Gastroesophageal sphincter (tissue), 4 donors: Measurements from ENCODE around the gene CACNA2D3. TPM values are rescaled to one million over a fixed set of nuclear protein-coding genes. Genes with fewer than 3 reads are reported as not detected.

Experiments used
- ATAC-seq: fragments of 150-250 bp; one replicate; pipeline ENCODE4 v1.9.1; 2016; ENCODE audit warnings: mild to moderate bottlenecking, moderate library complexity
- H3K27ac ChIP-seq, 4 donors: fragments of 200-600 bp; sonication (generic) in 3 of 4; 1 replicate in 3 of 4; 2 replicates in 1 of 4; pipeline ENCODE4 v1.5.1; 2016 to 2019
- H3K27me3 ChIP-seq: fragments of 200-600 bp; sonication (generic); one replicate; pipeline ENCODE4 v1.5.1; 2019
- H3K36me3 ChIP-seq, 2 donors: fragments of 200-600 bp; sonication (generic); one replicate each; pipeline ENCODE4 v1.5.1; 2019; ENCODE audit warnings: control low read depth in 1 of 2
- H3K4me1 ChIP-seq, 3 donors: fragments of 200-600 bp; sonication (generic); 1 replicate in 2 of 3; 2 replicates in 1 of 3; pipeline ENCODE4 v1.5.1; 2016 to 2019; ENCODE audit warnings: control low read depth in 2 of 3
- H3K4me3 ChIP-seq, 2 donors: fragments of 200-600 bp; sonication (generic); one replicate each; pipeline ENCODE4 v1.5.1; 2019; ENCODE audit warnings: mild to moderate bottlenecking in 1 of 2, moderate library complexity in 1 of 2
- H3K9me3 ChIP-seq, 3 donors: fragments of 200-600 bp; sonication (generic); one replicate each; pipeline ENCODE4 v1.5.1; 2017 to 2019; ENCODE audit warnings: control low read depth in 2 of 3
- CTCF ChIP-seq, 4 experiments: fragments of 200-600 bp in 2 of 4; fragments of 450-650 bp in 2 of 4; sonication (generic) in 1 of 4; IDR thresholded peaks; one replicate each; pipeline ENCODE4 v1.5.1; 2017 to 2019; ENCODE audit warnings: antibody characterized with exemption in 4 of 4, mild to moderate bottlenecking in 2 of 4, moderate library complexity in 2 of 4
- EP300 ChIP-seq: sonication (generic); formaldehyde crosslinking; IDR thresholded peaks from one replicate; pipeline ENCODE4 v1.6.1; 2017; ENCODE audit warnings: antibody characterized with exemption, mild to moderate bottlenecking
- POLR2A ChIP-seq, 2 donors: fragments of 450-650 bp; IDR thresholded peaks; one replicate each; pipeline ENCODE4 v1.6.1; 2017; ENCODE audit warnings: antibody characterized with exemption in 2 of 2, mild to moderate bottlenecking in 2 of 2, moderate library complexity in 1 of 2
- POLR2AphosphoS5 ChIP-seq: sonication (generic); formaldehyde crosslinking; IDR thresholded peaks from one replicate; pipeline ENCODE4 v1.6.1; 2017; ENCODE audit warnings: antibody characterized with exemption
- WGBS, 2 donors: methylation state at CpG; one replicate each; pipeline ENCODE4 v1.1.5; 2018; ENCODE audit warnings: low coverage in 1 of 2; 5-methylcytosine and 5-hydroxymethylcytosine counted together
- total RNA-seq, 4 donors: library from RNA; depleted of rRNA; stranded (reverse); fragments of >200 nt; gene quantifications; one replicate each; pipeline ENCODE4 v1.1.0, GENCODE V29; 2016

Gene CACNA2D3
- total RNA-seq, 4 donors from 2014 or later = 0.94 to 6.5 (median 3.5) TPM

- no peak overlapping the region for H3K4me3 ChIP-seq
- peaks cover 0 to 4% (median 0%) of the 10 kb centered on the region in 3 donors for H3K4me1 ChIP-seq
- WGBS, 2 donors = 77 to 86% methylated on average over 1 to 3 of the region's 3 CpGs
- no peaks in the 10 kb centered on the region for H3K27me3 ChIP-seq
- no peak for TF ChIP-seq POLR2AphosphoS5
- no peak for TF ChIP-seq POLR2A (IDR thresholded peaks at IDR 0.05)
- TF ChIP-seq CTCF (IDR thresholded peaks at IDR 0.05) = no peak
- no peak for TF ChIP-seq EP300
- H3K36me3 ChIP-seq = no peaks in the 10 kb centered on the region
- no peaks in the 10 kb centered on the region for H3K9me3 ChIP-seq
- no peak overlapping the region for H3K27ac ChIP-seq
- ATAC-seq = no peak
These were observed 636.1 kb downstream of the CACNA2D3 start for GRCh38 chr3:54758461-54758860.

- no peak overlapping the region for H3K27ac ChIP-seq
- TF ChIP-seq CTCF (IDR thresholded peaks at IDR 0.05) (no peak), POLR2A (IDR thresholded peaks at IDR 0.05) (no peak), POLR2AphosphoS5 (no peak), EP300 (no peak)
These were observed 636.8 kb downstream of the CACNA2D3 start for GRCh38 chr3:54759166-54759565.

GRCh38 chr3:54760201-54760600 lies 637.8 kb downstream of the CACNA2D3 start:
- H3K4me1 ChIP-seq = peaks cover 0 to 4% (median 0%) of the 10 kb centered on the region in 3 donors
- no peaks in the 10 kb centered on the region for H3K27me3 ChIP-seq
- H3K27ac ChIP-seq = no peak overlapping the region
- H3K4me3 ChIP-seq = no peak overlapping the region
- WGBS, 2 donors = 62 to 96% methylated on average over 2 of the region's 2 CpGs
- no peaks in the 10 kb centered on the region for H3K36me3 ChIP-seq
- no peaks in the 10 kb centered on the region for H3K9me3 ChIP-seq
- no peak for ATAC-seq
- TF ChIP-seq POLR2AphosphoS5 = no peak
- TF ChIP-seq EP300 = no peak
- TF ChIP-seq CTCF (IDR thresholded peaks at IDR 0.05) = no peak
- no peak for TF ChIP-seq POLR2A (IDR thresholded peaks at IDR 0.05)

More at GRCh38 chr3:54759166-54759565, 636.8 kb downstream of the CACNA2D3 start:
- no peak overlapping the region for H3K4me3 ChIP-seq
- no peak for ATAC-seq
- H3K27me3 ChIP-seq = no peaks in the 10 kb centered on the region
- no peaks in the 10 kb centered on the region for H3K36me3 ChIP-seq
- H3K9me3 ChIP-seq = no peaks in the 10 kb centered on the region
- 29 to 36% methylated on average over 2 of the region's 2 CpGs for WGBS, 2 donors
- H3K4me1 ChIP-seq = peaks cover 0 to 4% (median 0%) of the 10 kb centered on the region in 3 donors

GRCh38 chr3:54761637-54762036 lies 639.3 kb downstream of the CACNA2D3 start:
- no peak for ATAC-seq
- no CpG with 5 or more reads among the region's 1 CpG for WGBS, 2 donors
- Histone ChIP-seq H3K4me1 (no peaks in the 10 kb centered on the region), H3K9me3 (no peaks in the 10 kb centered on the region), H3K36me3 (no peaks in the 10 kb centered on the region), H3K27ac (no peak overlapping the region), H3K27me3 (no peaks in the 10 kb centered on the region), H3K4me3 (no peak overlapping the region)
- TF ChIP-seq POLR2AphosphoS5 (no peak), POLR2A (IDR thresholded peaks at IDR 0.05) (no peak), CTCF (IDR thresholded peaks at IDR 0.05) (no peak)

GRCh38 chr3:54764911-54765310 lies 642.6 kb downstream of the CACNA2D3 start:
- TF ChIP-seq POLR2A (IDR thresholded peaks at IDR 0.05) = no peak
- no peak for TF ChIP-seq EP300
- no peak for TF ChIP-seq POLR2AphosphoS5
- no peak for TF ChIP-seq CTCF (IDR thresholded peaks at IDR 0.05)
- H3K4me3 ChIP-seq = no peak overlapping the region
- no peaks in the 10 kb centered on the region for H3K9me3 ChIP-seq
- no peak for ATAC-seq
- H3K4me1 ChIP-seq = no peaks in the 10 kb centered on the region
- H3K27ac ChIP-seq = no peak overlapping the region
- no peaks in the 10 kb centered on the region for H3K27me3 ChIP-seq
- no peaks in the 10 kb centered on the region for H3K36me3 ChIP-seq
